T-helper 9 cell (primary cell): ENCODE results near the gene MAP3K6.
"Not testable (repeated sequence)": the region's sequence is repeated elsewhere in the genome, so short reads cannot be mapped to it uniquely, and the experiment has no call there.

ENCODE experiments used
- DNase-seq: peaks from one replicate; pipeline ENCODE4 v3.0.0-alpha.2; 2020

MAP3K6 gene

DNA sequence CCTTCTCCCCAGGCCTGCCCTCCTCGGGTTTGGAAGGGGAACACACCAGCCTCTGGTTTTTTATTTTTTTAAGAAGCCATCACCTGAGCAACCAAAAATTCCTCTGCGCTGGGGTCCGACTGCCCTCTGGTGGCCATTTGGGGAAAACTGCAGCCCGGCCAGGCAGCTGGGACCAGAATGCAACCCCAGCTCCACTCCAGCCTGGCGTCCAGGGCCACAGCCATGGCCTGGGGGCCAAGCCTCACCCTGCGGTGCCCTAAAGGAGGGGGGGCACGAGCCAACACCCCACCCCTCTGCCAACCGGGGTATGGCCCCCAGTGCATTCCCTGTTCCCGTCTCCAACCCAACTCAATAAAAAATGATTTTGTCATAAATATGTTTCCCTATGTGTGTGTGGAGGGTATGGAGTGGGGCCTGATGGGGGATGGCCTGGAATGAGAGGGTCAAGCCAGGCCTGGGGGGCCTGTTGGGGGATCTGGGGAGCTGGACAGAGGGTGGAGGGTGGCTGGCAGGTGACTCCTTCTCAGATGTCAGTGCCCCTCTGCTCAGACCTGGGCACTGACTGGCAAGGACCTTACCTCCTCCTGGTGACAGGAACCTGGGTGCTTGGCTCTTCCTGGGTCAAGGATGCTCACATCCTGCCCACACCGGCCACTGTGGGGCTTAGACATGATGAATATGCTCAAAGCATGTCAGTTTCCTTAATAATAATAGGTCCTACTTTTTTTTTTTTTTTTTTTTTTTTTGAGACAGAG is 28.9 kb upstream of the MAP3K6 start:
- DNase-seq, result peak; percentile 75

DNA sequence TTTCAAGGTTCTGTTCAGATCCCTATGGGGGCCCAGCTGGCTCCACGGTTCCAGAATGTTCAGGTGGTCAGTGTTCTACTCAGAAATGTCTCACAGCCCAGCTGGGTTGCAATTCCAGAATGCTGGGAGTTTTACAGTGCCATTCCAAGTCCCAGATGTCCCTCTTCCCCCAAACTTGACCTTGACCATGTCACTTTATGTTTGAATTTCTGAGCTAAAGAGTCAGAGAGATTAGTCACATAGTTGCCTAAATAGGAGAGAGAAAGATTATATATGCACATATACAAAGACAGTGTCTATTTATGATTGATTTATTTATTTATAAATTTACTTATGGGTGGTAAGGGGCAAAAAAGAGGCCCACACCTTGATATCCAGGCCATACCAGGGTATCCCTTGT is 28.2 kb upstream of the MAP3K6 start:
- no peak for DNase-seq

DNA sequence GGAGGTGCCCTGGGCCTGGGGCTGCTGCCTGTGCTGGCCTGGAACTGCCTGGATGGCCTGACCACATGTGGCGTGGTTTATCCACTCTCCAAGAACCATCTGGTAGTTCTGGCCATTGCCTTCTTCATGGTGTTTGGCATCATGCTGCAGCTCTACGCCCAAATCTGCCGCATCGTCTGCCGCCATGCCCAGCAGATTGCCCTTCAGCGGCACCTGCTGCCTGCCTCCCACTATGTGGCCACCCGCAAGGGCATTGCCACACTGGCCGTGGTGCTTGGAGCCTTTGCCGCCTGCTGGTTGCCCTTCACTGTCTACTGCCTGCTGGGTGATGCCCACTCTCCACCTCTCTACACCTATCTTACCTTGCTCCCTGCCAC is 27.5 kb upstream of the MAP3K6 start:
- no peak for DNase-seq

DNA sequence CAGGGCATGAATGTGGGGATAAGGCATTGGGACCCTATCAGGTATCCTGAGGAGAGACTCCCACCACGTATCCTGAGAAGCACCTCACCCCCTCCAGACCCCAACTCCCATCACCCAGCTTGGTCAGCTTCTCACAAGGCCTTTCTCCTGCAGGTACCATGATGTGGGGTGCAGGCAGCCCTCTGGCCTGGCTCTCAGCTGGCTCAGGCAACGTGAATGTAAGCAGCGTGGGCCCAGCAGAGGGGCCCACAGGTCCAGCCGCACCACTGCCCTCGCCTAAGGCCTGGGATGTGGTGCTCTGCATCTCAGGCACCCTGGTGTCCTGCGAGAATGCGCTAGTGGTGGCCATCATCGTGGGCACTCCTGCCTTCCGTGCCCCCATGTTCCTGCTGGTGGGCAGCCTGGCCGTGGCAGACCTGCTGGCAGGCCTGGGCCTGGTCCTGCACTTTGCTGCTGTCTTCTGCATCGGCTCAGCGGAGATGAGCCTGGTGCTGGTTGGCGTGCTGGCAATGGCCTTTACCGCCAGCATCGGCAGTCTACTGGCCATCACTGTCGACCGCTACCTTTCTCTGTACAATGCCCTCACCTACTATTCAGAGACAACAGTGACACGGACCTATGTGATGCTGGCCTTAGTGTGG is 27.0 kb upstream of the MAP3K6 start:
- no peak for DNase-seq

DNA sequence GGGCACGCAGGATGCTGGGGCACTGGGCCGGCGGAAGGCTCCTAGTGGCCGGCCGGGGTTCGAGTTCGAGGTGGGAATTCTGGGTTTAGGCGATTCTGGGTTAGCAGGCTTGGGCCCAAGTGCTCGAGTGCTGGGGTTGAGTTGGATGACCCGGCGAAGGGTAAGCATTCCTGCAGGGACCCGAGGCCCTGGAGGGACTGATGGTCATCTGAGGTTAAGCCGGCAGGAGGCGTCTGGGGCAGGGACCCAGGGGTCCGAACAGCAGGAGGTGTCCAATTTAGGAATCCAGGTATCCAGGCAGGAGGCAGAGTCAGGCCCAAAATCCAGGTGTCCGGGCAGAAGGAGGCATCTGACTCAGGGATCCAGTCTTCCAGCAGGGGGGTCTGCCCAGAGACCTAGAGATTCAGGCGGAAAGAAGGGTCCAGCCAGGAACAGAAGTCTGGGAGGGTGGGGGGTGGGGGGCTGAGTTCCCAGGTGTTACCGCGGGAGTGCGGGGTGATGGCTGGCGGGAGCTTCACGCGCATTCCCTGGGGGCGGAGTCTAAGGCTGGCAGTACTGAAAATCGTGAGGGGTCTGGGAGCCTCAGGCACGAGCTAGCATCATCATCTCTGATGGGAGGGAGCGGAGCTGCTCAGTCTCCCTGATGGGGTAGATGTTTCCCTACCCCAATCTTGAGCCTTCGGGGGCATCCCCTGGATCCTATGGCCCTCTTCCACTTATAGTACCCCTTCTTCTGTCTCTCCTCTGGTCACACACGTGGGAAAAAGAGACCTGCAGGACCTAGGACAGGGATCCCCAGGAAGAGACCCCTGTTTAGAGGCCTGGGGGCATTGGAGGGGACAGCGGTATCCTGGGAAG is 26.2 kb upstream of the MAP3K6 start:
- no peak for DNase-seq

DNA sequence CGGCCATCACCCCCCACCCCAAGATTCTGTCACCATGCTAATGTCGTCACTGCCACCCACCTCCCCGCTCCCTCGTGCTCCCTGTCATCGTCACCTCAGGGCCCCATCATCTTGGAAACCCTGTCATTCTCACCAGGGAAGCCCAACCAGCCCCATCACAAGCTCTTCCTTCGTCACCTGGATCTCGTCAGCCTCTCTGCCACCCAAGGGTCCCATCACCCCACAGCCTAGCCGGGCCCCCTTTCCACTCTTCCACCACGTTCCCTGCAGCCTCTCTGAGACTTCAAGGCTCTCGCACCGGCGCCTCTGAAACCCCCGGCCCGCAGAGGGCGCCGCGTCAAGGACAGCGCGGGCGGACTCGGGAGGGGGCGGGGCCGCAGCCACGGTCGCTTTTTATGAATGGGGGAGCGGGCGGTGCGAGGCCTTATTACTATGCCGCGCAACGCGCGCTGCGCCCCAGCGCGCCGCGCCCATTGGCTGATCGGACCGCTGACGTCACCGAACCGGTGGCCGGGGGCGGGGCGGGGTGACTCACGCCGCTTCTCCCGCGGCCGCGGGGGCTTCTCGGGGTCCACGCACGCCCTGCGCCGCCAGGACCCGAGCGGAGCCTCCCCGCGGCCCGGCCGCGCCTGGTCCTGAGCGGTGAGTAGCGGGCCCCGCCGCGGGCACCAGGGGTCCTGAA is 25.5 kb upstream of the MAP3K6 start, which contains the start of gene GPR3:
TSS of gene GPR3 (plus strand) at position 527 of the 682 bp plus-strand sequence. CDS start 1,177 bp downstream, outside the sequence.
- DNase-seq, result peak; percentile 95

DNA sequence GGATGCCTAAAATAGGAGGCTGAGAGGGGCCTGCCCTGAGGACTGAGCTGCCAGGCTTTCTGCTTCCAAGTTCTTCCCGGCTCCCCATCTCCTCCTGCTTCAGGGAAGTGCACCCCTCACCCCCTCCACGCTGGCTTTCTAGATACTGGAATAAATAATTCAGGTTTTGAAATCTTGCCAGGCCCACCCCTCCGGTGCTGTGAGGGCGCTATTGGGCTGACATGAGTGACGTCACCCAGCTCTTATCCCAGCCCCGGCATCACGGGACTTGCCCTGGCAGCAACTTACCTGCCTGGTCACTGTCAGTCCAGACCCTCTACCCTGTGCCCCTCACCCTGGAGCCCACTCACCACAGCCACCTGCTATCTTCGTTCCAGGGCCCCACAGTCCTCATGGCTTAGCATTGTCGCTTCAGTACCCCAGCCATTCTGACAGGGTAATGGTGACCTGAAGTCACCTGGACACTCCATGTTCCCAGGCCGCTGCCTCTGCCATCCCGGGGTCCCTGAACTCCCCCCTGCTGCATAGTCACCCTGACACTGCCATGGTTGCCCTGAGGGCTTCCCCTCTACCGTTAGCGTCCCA is 24.8 kb upstream of the MAP3K6 start:
- DNase-seq, result no peak

DNA sequence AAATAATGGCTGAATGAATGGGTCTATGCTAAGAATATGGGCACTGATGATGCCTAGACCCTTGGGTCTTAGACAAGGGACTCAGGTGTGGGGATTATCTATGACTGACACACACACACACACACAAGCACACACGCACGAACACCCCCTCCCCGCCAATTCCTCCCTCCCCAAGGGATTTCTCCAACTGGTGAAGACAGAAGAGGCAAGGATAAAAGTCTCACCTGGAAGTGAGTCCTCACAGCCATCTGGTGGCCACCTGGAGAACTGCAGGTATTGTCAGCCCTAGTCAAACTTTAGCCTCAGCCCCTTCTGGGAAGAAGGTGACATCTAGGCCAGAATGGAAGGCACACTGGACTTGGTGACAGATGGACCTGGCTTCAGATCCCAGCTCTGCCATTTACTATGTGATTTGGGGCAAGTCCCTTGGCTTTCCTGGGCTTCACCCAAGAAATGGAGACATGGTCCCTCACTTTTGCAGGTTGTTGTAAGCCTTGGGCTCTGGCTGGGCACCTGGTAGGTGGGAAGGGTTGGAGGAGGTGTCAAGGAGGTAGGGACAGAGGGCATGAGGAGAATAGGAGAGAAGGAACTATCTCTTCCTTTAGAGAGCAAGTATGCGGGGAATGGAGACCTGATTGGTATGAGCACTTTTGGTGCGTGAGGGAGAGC is 21.7 kb upstream of the MAP3K6 start:
- peak; percentile 74 for DNase-seq

DNA sequence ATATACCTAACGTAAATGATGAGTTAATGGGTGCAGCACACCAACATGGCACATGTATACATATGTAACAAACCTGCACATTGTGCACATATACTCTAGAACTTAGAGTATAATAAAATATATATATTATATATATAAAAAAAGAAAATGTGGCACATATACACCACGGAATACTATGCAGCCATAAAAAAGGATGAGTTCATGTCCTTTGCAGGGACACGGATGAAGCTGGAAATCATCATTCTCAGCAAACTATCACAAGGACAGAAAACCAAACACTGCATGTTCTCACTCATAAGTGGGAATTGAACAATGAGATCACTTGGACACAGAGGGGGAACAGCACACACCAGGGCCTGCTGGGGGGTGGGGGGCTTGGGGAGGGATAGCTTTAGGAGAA is 18.0 kb upstream of the MAP3K6 start:
- not testable (repeated sequence) for DNase-seq

DNA sequence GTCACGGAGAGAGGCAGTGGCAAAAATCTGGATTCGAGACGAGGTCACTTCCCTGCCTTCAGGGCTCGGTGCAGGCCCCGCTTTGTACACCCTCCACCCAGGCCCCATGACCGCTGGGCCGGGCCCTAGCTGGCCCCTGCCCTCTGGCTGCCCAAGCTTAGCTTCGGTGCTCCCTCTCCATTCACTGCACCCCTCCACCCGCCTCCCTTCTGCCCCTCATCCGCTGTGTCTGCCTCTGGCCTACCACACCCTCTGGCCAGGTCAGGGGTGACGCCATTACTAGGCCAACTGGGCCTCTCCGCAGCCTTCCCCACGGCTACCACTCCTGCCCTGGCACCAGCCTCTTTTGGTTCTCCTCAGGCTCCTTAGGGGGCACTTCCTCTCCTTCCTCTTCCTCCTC is 16.9 kb upstream of the MAP3K6 start:
- DNase-seq, result no peak

DNA sequence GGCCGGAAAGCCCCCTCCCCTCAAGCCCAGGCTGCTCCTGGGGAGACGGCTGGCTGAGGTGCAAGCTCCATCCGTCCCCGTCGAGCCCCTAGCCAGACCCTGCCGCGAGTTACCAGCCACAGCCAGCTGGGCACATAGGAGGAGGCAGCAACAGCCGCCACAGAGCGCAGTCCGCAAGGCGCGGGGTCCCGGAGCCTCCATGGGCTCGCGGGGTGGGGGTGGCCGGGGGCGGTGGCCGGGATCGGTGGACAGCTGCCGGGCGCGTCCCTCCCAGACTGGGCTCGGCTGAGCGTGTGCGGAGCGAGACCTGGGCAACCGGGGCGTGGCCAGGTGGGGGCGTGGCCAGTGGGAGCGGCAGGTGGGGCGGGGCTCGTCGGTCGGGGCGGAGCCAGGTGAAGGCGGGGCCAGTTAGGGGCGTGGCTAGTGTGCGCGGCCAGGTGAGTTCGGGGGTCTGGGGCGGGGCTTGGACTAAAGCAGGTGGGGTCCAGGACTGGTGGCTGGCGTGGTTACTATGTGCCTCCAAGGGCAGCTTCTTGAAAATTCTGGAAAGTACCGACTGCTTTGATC is 16.4 kb upstream of the MAP3K6 start, which contains the start of gene CD164L2:
TSS of gene CD164L2 (minus strand) at position 295 of the 567 bp plus-strand sequence. CDS start at position 201, 94 bp downstream.
- DNase-seq, result peak; percentile 52

DNA sequence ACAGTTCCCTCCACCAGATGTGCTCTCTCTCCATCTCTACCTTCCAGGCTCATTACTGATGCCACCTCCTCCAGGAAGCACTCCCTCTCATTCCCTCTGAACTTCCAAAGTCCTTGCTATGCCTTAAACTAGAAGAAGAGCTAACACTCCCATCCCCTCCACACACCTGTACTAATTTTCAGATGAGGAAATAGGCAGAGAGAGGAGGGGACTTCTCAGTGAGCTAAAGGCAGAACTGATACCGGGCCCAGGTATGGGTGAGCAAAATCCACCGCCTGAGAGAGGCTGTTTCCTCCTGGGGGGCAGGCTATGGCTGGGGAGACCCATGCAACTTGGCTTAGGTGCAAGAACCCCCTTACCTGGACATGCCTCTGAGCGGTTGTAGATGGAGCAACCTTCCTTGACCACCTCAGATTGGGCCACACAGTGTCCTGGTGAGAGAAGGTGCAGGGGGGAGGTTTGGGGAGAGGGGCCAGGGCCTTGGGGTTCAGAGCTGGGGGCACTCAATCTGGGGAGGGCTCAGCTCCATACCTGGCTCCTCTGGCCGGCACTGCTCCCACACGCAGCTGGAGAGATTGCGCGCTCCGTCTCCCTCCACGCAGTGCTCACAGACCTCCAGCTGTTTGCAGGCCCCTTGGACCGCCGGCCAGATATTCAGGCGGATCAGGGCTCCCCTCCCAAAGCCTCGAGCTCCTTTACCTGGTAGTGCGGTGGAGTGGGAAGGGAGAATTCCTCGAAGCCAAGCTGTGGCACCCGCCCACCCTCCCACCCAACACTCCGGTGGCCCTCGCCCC is 15.4 kb upstream of the MAP3K6 start:
- DNase-seq, result no peak

DNA sequence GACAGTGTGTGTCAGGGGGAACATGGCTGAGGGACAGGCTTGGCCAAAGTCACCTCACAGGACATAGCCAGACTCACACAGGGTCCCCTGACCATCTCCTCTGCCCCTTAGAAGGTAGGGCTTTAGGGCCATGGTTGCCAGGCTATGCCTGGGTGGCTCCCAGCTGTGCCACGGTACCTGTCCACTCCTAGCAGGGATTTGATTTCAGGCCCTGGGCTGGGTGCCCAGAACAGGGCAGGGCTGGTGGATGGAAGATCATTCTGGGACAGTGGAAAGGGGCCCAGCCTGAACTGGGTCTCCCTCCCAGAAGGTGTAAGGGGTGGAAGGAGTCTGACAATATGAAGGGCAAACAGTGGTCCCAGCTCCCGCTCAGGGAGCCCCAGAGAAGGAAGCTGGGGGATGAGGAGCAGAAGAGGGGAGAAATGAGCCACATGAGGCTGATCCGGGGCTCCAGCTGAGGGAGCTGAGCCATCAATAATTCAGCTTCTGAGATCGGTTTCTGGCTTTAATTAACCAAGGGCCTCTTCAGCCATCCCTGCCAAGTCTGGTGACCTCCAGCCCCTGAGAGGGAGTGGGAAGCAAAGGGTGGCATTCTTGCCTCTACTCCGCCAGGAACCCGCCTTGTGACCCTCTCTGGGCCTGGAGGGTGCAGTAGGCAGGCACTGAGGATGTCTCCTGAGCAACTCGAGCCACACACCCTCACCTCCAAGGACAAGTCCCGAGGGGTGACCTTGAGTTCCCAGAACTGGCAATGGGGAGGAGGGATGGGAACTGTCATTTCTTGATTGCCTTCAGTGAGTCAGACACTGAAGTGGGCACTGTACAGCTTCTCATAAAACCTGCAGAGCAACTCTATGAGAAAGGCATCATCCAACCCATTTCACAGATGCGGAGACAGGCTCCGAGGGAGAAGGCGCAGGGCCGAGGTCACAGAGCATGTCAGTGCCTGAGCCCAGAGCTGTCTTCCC is 14.3 kb upstream of the MAP3K6 start:
- no peak for DNase-seq

DNA sequence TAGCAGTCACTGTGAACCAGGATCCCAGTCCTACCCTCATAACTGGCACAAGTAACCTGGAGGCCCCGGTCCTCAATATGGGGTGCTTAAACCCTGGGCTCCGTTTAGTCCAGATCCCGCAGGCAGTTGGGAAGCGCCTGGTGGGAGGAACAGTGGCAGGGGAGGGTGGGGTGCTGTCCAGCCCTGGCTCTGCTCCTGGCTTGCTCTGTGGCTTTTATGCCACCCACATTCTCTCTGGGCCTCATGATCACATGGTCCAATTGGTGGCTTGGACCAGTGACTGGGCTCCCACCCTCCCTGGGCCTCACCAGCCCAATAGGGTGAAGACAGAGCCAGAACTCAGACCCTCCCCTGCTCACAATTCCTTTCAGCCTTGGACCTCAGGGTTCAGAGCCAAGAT is 13.5 kb upstream of the MAP3K6 start:
- DNase-seq, result no peak

DNA sequence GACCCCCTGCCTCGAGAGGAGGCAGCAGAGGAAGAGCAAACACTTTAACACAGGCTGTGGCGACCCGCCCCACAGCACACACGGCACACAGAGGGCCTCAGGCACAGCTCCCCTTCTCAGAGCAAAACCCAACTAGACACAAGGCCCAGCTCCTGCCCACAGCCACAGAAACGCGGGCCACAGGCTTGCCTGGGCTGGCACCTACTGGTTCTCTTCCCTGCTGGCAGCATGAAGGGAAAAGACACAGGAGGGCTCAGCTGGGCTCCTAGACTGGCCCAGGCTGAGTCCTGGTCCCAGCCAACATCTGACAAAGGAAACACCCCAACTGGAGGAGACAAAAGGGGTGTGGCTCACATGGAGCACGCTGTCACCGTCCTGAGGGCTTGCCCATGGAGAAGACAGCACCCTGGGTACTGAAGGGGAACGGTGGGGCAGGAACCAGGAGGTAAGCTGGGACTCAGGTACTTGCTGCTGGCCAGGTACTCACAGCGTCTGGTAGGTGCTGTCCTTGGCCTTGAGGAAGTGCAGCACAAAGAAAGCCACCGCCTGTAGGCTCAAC is 12.9 kb upstream of the MAP3K6 start:
- DNase-seq, result no peak

DNA sequence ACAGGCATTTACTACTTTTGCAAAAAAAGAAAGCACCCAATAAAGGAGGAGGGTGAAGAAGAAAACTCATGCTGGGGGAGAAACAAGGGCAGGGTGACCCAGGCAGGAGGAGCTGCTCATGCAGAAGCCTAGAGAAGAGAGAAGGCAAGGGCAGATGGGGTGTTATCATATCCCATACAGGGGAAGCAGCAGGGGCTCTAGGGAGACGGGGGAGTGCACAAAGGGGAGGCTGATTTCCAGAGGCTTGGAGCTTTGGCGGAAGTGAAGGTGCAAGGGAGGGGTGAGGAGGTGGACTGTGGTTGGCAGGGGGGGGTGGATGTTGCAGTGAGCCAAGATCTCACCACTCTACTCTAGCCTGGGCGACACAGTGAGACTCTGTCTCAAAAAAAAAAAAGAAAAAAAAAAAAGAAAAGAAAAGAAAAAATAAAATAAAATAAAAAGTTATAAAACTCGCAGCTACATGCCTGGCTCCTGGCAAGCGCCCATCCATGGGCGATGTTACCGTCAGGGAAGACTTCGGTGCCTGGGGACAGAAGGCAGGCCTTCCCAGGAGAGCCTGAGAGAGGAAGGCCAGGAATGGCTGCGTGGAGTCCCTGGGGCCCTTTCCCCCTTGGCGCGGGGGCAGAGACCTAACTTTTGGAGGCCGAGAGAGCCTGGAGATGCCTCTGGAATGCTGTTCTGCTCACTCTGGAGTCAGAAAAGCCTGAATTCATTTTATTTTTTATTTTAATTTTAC is 11.2 kb upstream of the MAP3K6 start:
- DNase-seq, result no peak

DNA sequence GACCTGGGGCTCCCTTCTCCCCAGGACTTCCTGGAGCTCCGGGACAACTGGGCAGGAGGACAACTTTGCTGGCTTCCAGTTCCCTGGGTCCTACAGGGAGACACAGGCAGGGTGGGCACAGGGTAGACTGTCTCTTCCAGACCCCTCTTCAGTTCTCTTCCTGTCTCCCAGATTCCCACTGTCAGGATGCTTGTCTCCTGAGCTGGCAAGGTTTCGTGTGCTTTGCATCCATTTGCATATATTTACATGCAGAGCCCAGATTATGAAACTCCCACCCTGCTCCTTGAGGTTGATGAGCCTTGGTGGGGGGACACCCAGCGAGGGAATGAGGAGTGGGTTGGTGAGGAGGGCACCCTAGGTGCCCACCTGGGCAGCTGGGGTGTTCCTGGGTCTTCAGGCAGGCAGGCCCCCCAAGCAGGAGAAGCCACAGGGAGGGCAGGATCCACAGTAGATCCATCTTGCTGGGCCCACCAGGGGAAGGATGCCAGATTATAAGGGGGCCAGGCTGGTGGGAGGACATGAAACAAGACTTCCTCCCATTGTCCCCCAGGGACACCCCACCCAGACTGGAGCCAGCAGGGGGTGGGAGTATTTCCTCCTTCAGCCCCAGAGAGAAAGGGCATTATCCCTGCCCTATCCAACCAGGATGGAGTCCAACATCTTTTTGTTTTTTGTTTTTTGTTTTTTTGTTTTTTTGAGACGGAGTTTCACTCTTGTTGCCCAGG is 7.8 kb upstream of the MAP3K6 start, which contains the start of gene FCN3:
TSS of gene FCN3 (minus strand) at position 463 of the 725 bp plus-strand sequence. CDS start at position 457, 6 bp downstream.
- DNase-seq, result no peak
